HG02973 (cell line): ENCODE results near the gene RIT1.
"Not testable (repeated sequence)": the region's sequence is repeated elsewhere in the genome, so short reads cannot be mapped to it uniquely, and the experiment has no call there.

ENCODE experiments used
- ATAC-seq: cut with Tn5 transposase; IDR thresholded peaks from one replicate; pipeline ENCODE4 v1.9.1; 2021; ENCODE audit warnings: moderate library complexity; ENCODE audit not compliant: unreplicated experiment

RIT1 gene

DNA sequence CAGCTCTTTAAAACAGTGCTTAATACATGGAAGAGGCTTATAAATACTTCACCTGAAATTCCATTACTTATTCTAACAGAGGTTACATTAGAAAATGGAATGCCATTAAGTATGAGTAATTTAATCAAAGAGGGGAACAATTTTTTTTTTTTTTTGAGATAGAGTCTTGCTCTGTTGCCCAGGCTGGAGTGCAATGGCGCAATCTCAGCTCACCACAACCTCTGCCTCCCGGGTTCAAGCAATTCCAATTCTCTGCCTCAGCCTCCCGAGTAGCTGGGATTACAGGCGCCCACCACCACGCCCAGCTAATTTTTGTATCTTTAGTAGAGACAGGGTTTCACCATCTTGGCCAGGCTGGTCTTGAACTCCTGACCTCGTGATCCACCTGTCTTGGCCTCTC is 15.5 kb downstream of the RIT1 start:
- ATAC-seq, result not testable (repeated sequence)

GRCh38 chr1:155893389-155894142 is 17.6 kb downstream of the RIT1 start:
- ATAC-seq, result no peak

GRCh38 chr1:155892796-155893195 is 18.4 kb downstream of the RIT1 start:
- no peak for ATAC-seq

GRCh38 chr1:155890251-155890650 is 20.9 kb downstream of the RIT1 start:
- no peak for ATAC-seq

- ATAC-seq, result no peak
These were observed 21.6 kb downstream of the RIT1 start for GRCh38 chr1:155889566-155889965.

GRCh38 chr1:155888481-155888880 is 22.7 kb downstream of the RIT1 start:
- ATAC-seq, result no peak

GRCh38 chr1:155884982-155885381 is 26.2 kb downstream of the RIT1 start:
- no peak for ATAC-seq

DNA sequence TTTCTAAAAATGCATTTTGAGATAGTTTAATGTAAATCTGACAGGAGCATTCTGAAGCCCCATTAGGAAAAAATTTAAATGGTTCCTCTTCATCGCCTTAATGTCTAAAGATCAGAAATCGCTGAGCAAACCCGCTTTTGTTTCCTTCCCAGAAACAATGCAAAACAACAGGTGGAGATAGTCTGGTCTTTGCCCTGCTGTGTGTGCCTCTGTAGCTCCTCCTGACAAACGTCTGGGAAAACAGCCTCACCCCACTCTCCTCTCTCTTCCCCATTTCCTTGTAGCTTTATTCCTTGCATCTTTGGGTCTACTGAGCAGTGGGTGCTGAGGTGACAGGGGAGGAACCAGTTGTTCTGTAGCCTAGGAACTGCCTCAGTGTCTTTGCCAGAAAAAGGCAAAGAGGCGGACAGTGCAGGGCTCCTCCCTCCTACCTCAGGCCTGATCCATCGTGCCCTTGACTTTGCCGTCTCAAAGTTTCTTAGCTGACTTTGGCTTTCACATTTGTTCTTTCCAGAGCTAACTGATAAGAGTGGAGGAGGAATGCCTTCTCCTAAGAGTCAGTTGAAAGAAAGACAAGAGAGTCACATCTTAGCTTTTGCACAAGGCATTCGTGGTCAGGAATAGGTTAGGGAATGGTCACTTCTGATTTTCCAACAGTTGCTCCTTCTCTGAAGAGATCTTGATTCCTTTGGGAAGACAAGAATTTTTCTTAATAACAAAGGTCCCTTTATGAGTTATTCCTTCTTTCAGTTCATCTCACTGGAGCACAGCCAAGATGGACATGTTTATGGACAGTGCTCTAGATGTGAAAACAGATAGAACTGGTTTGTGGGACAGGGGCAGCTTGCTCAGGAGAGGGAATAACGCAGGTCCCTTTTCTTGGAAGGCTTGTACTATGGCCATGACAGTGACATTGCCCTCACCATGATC is 26.9 kb downstream of the RIT1 start:
- no peak for ATAC-seq

GRCh38 chr1:155882766-155883165 is 28.4 kb downstream of the RIT1 start:
- no peak for ATAC-seq

GRCh38 chr1:155882235-155882634 is 28.9 kb downstream of the RIT1 start:
- ATAC-seq, result no peak

DNA sequence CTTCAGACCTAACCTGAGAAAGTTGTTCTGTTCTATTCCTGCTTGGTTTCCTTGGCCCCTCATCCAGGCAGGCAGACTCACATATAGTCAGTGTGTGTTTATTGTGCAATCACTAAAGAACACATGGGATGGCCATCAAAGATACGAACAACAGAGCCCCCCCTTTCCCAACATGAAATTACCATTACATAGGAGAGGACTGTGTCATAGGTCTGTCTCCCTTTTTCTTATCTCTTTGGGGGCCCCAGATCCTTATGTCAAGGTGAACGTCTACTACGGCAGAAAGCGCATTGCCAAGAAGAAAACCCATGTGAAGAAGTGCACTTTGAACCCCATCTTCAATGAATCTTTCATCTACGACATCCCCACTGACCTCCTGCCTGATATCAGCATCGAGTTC is 30.2 kb downstream of the RIT1 start:
- ATAC-seq, result no peak

DNA sequence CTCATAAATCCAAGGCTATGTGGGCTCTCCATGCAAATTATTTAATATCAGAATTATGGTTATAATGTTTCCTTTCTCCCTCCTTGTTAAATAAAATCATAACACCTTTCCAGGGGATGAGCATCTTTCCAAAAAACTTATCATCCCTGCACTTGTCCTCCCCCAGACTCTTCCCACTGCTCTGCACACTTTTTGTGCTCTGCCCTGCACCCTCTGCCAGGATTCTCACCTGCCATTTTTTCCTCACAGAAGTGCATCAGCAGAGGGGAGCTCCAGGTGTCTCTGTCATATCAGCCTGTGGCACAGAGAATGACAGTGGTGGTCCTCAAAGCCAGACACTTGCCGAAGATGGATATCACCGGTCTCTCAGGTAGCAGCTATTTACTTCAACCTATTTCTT is 30.9 kb downstream of the RIT1 start:
- ATAC-seq, result no peak

- no peak for ATAC-seq
These were observed 33.2 kb downstream of the RIT1 start for GRCh38 chr1:155877945-155878344.

DNA sequence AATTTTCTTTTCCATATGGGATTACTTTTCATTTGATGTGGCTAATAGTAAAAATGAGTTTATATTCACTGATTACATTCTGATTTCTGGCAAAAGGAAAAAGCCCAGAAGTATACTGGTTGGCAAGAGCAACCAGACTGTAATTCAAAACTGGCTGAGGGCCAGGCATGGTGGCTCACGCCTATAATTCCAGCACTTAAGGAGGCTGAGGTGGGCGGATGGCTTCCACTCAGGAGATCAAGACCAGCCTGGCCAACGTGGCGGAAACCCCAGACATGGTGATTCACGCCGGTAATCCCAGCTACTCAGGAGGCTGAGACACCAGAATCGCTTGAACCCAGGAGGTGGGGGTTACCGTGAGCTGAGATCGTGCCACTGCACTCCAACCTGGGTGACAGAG is 37.3 kb downstream of the RIT1 start:
- ATAC-seq, result no peak

- no peak for ATAC-seq
These were observed 38.6 kb downstream of the RIT1 start for GRCh38 chr1:155872527-155872926.

GRCh38 chr1:155871390-155871789 is 39.8 kb downstream of the RIT1 start:
- no peak for ATAC-seq

DNA sequence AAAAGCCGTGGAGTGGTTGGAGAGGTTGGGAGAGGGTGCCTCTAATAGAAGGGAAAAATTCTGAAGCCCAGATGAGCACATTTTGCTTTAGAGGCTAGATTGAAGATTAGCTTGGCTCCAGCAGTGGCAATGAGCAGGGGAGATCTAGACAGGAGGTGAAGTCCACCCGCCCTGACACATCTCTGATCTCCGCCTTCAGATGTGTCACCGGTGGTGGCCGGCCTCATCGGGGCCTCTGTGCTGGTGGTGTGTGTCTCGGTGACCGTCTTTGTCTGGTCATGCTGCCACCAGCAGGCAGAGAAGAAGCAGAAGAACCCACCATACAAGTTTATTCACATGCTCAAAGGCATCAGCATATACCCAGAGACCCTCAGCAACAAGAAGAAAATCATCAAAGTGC is 43.4 kb downstream of the RIT1 start:
- no peak for ATAC-seq

GRCh38 chr1:155864393-155864792 is 46.8 kb downstream of the RIT1 start:
- no peak for ATAC-seq

GRCh38 chr1:155861896-155862295 is 49.3 kb downstream of the RIT1 start:
- ATAC-seq, result no peak

DNA sequence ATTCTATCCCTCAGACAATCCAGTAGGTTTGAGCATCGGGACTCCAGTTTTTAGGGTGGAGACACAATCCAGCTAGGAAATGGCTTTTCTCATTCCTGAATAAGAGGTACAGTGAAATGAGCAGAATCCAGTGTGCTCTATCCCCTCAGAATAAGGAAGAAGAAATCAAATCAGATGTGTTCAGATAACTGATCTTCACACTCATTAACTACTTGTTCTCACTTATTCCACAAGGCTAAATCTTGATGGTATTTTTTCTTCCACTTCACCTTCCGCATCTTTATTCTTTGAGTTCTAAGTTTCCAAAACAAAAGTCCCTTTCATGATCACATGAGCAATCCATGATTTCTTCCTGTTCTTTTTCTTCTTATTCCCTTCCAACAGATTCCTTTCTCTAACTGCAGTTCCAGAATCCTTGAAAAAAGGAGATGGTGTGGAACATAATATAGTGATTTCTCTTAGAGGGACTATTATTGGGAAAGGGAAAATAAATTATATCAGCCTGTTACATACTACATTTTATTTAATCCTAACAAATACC is 50.1 kb downstream of the RIT1 start:
- no peak for ATAC-seq

GRCh38 chr1:155859881-155860871 is 51.0 kb downstream of the RIT1 start:
- ATAC-seq, result no peak
